Lower leg skin (tissue), 3 donors: ENCODE measurements around the gene SLC7A7.

Source experiments
- POLR2A ChIP-seq, 2 donors: fragments of 450-650 bp; IDR thresholded peaks; one replicate each; pipeline ENCODE4 v1.6.1; 2016 to 2017; ENCODE audit warnings: antibody characterized with exemption in 2 of 2, mild to moderate bottlenecking in 1 of 2, moderate library complexity in 1 of 2
- TF ChIP-seq, protein P1 (sequence below), 3 donors: fragments of 450-650 bp; IDR thresholded peaks; one replicate each; pipeline ENCODE4 v1.5.1; 2016; ENCODE audit warnings: antibody characterized with exemption in 3 of 3, mild to moderate bottlenecking in 3 of 3, moderate library complexity in 2 of 3

DNA sequence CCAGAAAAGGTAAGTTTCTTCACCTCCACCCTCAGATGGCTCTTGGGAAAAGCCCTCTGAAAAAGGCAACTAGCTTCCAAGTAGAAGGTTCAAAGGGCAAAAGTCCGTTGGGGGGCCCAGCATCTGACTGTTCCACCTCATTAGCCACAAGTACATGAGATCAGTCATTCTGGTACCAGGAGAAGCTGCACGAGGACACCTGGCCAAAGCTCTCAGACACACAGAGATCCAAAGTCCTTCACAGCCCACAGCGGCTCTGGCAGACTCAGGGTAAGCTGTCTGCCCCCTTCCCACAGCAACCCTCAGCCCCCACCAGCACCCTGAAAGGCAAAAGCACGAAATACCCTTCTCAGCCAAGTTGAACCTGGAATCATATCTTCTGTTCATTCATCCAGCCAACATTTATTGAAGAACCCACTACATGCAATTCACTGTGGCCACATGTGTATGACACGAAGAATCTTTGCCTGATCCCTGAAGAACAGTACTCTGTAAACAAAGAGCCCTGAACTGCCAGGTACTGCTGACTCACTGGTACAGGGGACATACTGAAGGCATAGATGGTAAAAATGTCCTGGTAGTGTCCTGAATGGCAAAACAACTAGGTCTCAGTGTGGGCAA, 19.0 kb downstream of the SLC7A7 start:
- TF ChIP-seq, protein P1, sequence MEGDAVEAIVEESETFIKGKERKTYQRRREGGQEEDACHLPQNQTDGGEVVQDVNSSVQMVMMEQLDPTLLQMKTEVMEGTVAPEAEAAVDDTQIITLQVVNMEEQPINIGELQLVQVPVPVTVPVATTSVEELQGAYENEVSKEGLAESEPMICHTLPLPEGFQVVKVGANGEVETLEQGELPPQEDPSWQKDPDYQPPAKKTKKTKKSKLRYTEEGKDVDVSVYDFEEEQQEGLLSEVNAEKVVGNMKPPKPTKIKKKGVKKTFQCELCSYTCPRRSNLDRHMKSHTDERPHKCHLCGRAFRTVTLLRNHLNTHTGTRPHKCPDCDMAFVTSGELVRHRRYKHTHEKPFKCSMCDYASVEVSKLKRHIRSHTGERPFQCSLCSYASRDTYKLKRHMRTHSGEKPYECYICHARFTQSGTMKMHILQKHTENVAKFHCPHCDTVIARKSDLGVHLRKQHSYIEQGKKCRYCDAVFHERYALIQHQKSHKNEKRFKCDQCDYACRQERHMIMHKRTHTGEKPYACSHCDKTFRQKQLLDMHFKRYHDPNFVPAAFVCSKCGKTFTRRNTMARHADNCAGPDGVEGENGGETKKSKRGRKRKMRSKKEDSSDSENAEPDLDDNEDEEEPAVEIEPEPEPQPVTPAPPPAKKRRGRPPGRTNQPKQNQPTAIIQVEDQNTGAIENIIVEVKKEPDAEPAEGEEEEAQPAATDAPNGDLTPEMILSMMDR (IDR thresholded peaks at IDR 0.05): no peak
- no peak for TF ChIP-seq POLR2A (IDR thresholded peaks at IDR 0.05)
